CD4-positive, alpha-beta memory T cell (primary cell): ENCODE data around the gene KRTAP9-7. TPM values are rescaled to one million over a fixed set of nuclear protein-coding genes. Genes with fewer than 3 reads are reported as not detected.

ENCODE experiments used
- CTCF ChIA-PET: fragments of 350-600 bp; sonication (Branson Sonifier 250); formaldehyde crosslinking; loops from one replicate; lab custom pipeline; 2021; ENCODE audit warnings: inconsistent platforms; ENCODE audit not compliant: partially characterized antibody; lab: Charles Lee
- POLR2A ChIA-PET: fragments of 350-600 bp; sonication (Branson Sonifier 250); formaldehyde crosslinking; loops from one replicate; lab custom pipeline; 2021; ENCODE audit not compliant: partially characterized antibody; lab: Charles Lee
- DNase-seq, 5 donors: peaks; one replicate each; pipeline versions ENCODE4 v3.0.0 to v3.0.0-alpha.2; 2020 to 2022; ENCODE audit warnings: mixed read lengths in 1 of 5
- H3K27ac ChIP-seq: one replicate; pipeline ENCODE4 v1.7.0; 2013; ENCODE audit warnings: low read depth, low read length
- H3K27me3 ChIP-seq: 2 replicates; pipeline ENCODE4 v1.7.0; 2013; ENCODE audit warnings: mild to moderate bottlenecking, low read length, moderate library complexity; ENCODE audit not compliant: insufficient read depth
- H3K36me3 ChIP-seq: 2 replicates; pipeline ENCODE4 v1.7.0; 2013; ENCODE audit warnings: mild to moderate bottlenecking, low read length, moderate library complexity; ENCODE audit not compliant: insufficient read depth
- H3K4me1 ChIP-seq: 2 replicates; pipeline ENCODE4 v1.7.0; 2013; ENCODE audit warnings: mild to moderate bottlenecking, low read length, moderate library complexity; ENCODE audit not compliant: insufficient read depth
- H3K4me3 ChIP-seq, 2 donors: one replicate each; pipeline ENCODE4 v1.7.0; 2013; ENCODE audit warnings: low read length in 2 of 2, mild to moderate bottlenecking in 1 of 2
- H3K9me3 ChIP-seq, 2 donors: one replicate each; pipeline ENCODE4 v1.7.0; 2013; ENCODE audit warnings: low read length in 2 of 2, control low read depth in 1 of 2; ENCODE audit not compliant: control insufficient read depth in 1 of 2
- H3K27ac Mint-ChIP-seq, 7 donors: one replicate each; pipeline ENCODE4 v1.8.0; 2020 to 2021; ENCODE audit warnings: mixed read lengths in 7 of 7, mild to moderate bottlenecking in 6 of 7, inconsistent platforms in 3 of 7, moderate library complexity in 3 of 7
- H3K27me3 Mint-ChIP-seq, 2 donors: one replicate each; pipeline ENCODE4 v1.8.0; 2020 to 2021; ENCODE audit warnings: mixed read lengths in 2 of 2
- H3K36me3 Mint-ChIP-seq, 2 donors: one replicate each; pipeline ENCODE4 v1.8.0; 2020 to 2021; ENCODE audit warnings: mixed read lengths in 2 of 2, inconsistent platforms in 1 of 2, mild to moderate bottlenecking in 1 of 2
- H3K4me1 Mint-ChIP-seq, 4 donors: one replicate each; pipeline ENCODE4 v1.8.0; 2020 to 2021; ENCODE audit warnings: mixed read lengths in 4 of 4, mild to moderate bottlenecking in 1 of 4
- H3K4me3 Mint-ChIP-seq, 8 donors: one replicate each; pipeline ENCODE4 v1.8.0; 2020 to 2021; ENCODE audit warnings: mixed read lengths in 8 of 8, mild to moderate bottlenecking in 7 of 8, moderate library complexity in 6 of 8, inconsistent platforms in 3 of 8
- H3K9me3 Mint-ChIP-seq, 8 donors: one replicate each; pipeline ENCODE4 v1.8.0; 2020 to 2021; ENCODE audit warnings: mixed read lengths in 8 of 8, mild to moderate bottlenecking in 5 of 8, inconsistent platforms in 3 of 8, moderate library complexity in 1 of 8
- intact Hi-C: fragments of 100-400 bp; cut with micrococcal nuclease; formaldehyde crosslinking; loops from one replicate; pipeline ENCODE4 v1.15.1; 2023
- polyA plus RNA-seq, 2 donors: library from polyadenylated mRNA; unstranded; fragments of 300-500 nt; fragmentation: Illumina TruSeq; gene quantifications; one replicate each; pipeline ENCODE4 v1.2.3, GENCODE V29; 2021
- total RNA-seq, 2 experiments: library from RNA; stranded (reverse); gene quantifications; one replicate each; pipeline ENCODE4 v1.2.3, GENCODE V29; 2021

KRTAP9-7 gene
- total and polyA plus RNA-seq, 4 experiments from 2014 or later, result not detected

DNA sequence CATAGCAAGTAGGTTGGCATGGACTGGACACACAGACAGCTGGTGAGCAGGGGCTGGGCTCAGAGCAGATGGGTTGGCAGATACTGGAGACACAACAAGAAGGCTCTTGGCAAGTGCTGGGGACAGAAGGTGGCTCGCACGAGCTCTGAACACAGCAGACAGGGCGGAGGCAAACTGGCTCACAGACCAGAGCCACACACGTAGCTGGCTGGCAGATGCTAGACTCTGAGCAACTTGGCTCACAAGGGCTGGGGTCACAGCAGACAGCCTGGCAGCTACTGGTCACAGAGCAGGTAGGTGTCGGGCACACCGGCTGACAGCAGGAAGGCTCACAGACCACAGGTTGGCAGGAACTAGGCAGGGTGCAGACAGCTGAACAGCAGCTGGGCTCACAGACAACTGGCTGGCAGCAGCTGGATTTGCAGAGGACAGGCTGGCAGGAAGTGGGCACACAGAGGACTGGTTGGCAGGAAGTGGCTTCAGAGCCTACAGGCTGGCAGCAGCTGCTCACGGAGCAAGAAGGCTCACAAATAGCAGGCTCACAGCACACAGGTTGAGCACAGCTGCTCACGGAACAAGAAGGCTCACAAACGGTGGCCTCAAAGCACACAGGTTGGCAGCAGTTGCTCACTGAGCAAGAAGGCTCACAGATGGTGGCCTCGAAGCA lies 32.9 kb downstream of the KRTAP9-7 start:
- no peaks in the 10 kb centered on the region for H3K9me3 ChIP-seq
- Mint-ChIP-seq H3K4me3 (peak overlapping the region; percentile 65 to 82 (median 78)), H3K36me3 (no peaks in the 10 kb centered on the region), H3K4me1 (peaks cover 54 to 63% (median 58%) of the 10 kb centered on the region in 4 donors), H3K27me3 (no peaks in the 10 kb centered on the region), H3K27ac (peak overlapping the region; percentile 96 to 98 (median 97)), H3K9me3 (no peaks in the 10 kb centered on the region)
- peaks cover 59% of the 10 kb centered on the region for H3K4me1 ChIP-seq
- POLR2A ChIA-PET, result interaction anchor here (0.7 to 3.1 kb wide), 26 partner anchors 9 to 388 kb away, joined by 3 to 75 read pairs (median 4); partner anchors contain the start of genes EIF1 and KRTAP4-6
- H3K4me3 ChIP-seq, result peak overlapping the region in 1 of 2 donors; percentile 41
- H3K27me3 ChIP-seq, result no peaks in the 10 kb centered on the region
- peak; percentile 88 to 95 (median 92) for DNase-seq
- H3K27ac ChIP-seq, result peak overlapping the region; percentile 62
- H3K36me3 ChIP-seq, result no peaks in the 10 kb centered on the region
- intact Hi-C loops, result loop anchor here (1.0 to 5.0 kb wide), 3 partner anchors 31 to 181 kb away; no protein-coding TSS in a partner anchor
- CTCF ChIA-PET, result interaction anchor here (0.8 to 3.4 kb wide), 12 partner anchors 8 to 399 kb away, joined by 3 to 55 read pairs (median 4); partner anchors contain the start of gene EIF1

DNA sequence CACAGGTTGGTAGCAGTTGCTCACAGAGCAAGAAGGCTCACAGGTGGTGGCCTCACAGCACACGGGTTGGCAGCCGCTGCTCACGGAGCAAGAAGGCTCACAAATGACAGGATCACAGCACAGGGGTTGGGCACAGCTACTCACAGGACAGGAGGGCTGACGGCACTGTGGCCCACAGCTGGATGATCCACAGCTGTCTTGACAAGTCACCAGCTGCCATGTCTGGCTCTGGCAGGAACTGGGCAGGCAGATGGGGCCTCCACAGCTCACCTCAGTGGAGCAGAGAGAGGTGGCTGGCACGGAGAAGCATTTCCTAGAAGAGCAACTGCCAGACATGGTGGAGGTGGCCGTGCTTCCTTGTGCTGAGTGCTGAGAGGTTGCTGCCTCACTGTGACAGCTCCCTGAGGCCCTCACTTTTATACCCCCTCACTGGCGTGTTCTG lies 33.4 kb downstream of the KRTAP9-7 start, which contains the start of gene KRTAP16-1:
TSS of gene KRTAP16-1 (minus strand) at position 392 of the 442 bp plus-strand sequence. CDS start at position 336, 56 bp downstream.
- ChIA-PET CTCF (interaction anchor here (0.8 to 3.4 kb wide), 12 partner anchors 8 to 399 kb away, joined by 3 to 55 read pairs (median 4); partner anchors contain the start of gene EIF1), POLR2A (interaction anchor here (0.6 to 3.1 kb wide), 27 partner anchors 12 to 387 kb away, joined by 3 to 75 read pairs (median 4); partner anchors contain the start of genes EIF1 and KRTAP4-6)
- peak within 1 kb of the TSS; percentile 62 for H3K27ac ChIP-seq
- DNase-seq, result peak in 1 of 5 donors; percentile 84
- H3K27me3 ChIP-seq, result no peaks in the 10 kb centered on the region
- intact Hi-C loops, result loop anchor here (1.0 to 5.0 kb wide), 3 partner anchors 30 to 182 kb away; no protein-coding TSS in a partner anchor
- Mint-ChIP-seq H3K36me3 (no peaks in the 10 kb centered on the region), H3K4me3 (peak within 1 kb of the TSS; percentile 65 to 82 (median 78)), H3K27ac (peak within 1 kb of the TSS; percentile 96 to 98 (median 97)), H3K4me1 (peaks cover 55 to 63% (median 58%) of the 10 kb centered on the region in 4 donors), H3K27me3 (no peaks in the 10 kb centered on the region), H3K9me3 (no peaks in the 10 kb centered on the region)
- no peaks in the 10 kb centered on the region for H3K9me3 ChIP-seq
- peaks cover 59% of the 10 kb centered on the region for H3K4me1 ChIP-seq
- H3K4me3 ChIP-seq, result peak within 1 kb of the TSS; percentile 5 to 41
- no peaks in the 10 kb centered on the region for H3K36me3 ChIP-seq

DNA sequence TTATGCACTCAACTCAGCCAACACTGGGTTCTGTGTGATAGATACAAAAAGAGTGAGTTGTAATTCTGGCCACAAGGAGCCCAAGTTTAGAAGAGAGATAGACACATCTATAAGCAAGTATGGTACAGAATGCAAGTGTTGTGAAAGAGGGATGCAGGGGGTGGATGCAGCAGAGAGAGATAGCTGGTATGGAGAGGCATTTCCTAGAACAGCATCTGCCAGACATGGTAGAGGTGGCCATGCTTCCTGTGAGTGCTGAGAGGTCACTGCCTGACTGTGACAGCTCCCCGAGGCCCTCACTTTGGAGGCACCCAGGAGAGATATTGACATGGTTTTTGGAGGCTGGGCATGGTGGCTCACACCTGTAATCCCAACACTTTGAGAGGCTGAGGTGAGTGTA lies 35.6 kb downstream of the KRTAP9-7 start:
- H3K9me3 ChIP-seq, result no peaks in the 10 kb centered on the region
- H3K36me3 ChIP-seq, result no peaks in the 10 kb centered on the region
- no peaks in the 10 kb centered on the region for H3K27me3 ChIP-seq
- no peak overlapping the region for H3K4me3 ChIP-seq
- H3K27ac ChIP-seq, result no peak overlapping the region
- H3K4me3 Mint-ChIP-seq, result peak overlapping the region in 2 of 8 donors; percentile 31 to 60
- H3K27ac Mint-ChIP-seq, result peak overlapping the region in 6 of 7 donors; percentile 6 to 98 (median 93)
- H3K9me3 Mint-ChIP-seq, result no peaks in the 10 kb centered on the region
- CTCF ChIA-PET, result interaction anchor here (4.0 kb wide), 1 partner anchor 11 kb away, joined by 26 read pairs; no protein-coding TSS in a partner anchor
- DNase-seq, result no peak
- peaks cover 56% of the 10 kb centered on the region for H3K4me1 ChIP-seq
- peaks cover 45 to 68% (median 54%) of the 10 kb centered on the region in 4 donors for H3K4me1 Mint-ChIP-seq
- H3K36me3 Mint-ChIP-seq, result no peaks in the 10 kb centered on the region
- H3K27me3 Mint-ChIP-seq, result no peaks in the 10 kb centered on the region
- POLR2A ChIA-PET, result no interaction called here
- intact Hi-C loops, result no loop called here

DNA sequence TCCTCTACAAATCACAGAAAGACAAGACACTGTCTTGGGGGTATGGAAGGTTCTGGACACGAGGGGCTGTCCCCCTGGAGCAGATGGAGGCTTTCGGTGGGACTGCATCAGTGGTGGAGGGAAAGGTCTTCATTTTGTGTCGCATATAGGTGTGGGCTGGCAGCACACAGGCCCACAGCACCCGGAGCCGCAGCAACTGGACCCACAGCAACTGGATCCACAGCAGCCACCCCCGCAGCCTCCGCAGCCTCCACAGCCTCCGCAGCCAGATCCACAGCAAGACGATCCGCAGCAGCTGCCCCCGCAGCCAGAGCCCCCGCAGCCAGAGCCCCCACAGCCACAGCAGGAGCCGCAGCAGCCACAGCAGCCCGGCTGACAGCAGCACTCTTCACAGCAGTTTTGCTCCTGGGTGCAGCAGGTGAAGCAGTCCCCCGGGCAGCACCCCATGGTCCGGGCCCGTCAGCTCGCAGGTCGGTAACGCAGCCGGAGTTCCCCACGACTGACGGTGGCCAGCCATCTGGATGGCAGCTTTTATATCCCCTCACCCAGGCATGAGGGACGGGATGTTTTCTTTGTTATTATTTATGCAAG lies 39.8 kb downstream of the KRTAP9-7 start, which contains the start of gene KRTAP17-1:
TSS of gene KRTAP17-1 (minus strand) at position 507 of the 591 bp plus-strand sequence. CDS start at position 447, 60 bp downstream.
- DNase-seq, result no peak
- Histone ChIP-seq H3K36me3 (no peaks in the 10 kb centered on the region), H3K27me3 (no peaks in the 10 kb centered on the region), H3K27ac (no peak within 1 kb of the TSS), H3K4me3 (no peak within 1 kb of the TSS), H3K9me3 (no peaks in the 10 kb centered on the region), H3K4me1 (peaks cover 15% of the 10 kb centered on the region)
- CTCF ChIA-PET, result interaction anchor here (1.2 kb wide), 1 partner anchor 26 kb away, joined by 3 read pairs; no protein-coding TSS in a partner anchor
- H3K27me3 Mint-ChIP-seq, result no peaks in the 10 kb centered on the region
- H3K27ac Mint-ChIP-seq, result peak within 1 kb of the TSS in 2 of 7 donors; percentile 12 to 57
- no peak within 1 kb of the TSS for H3K4me3 Mint-ChIP-seq
- H3K36me3 Mint-ChIP-seq, result peaks cover 2 to 3% of the 10 kb centered on the region in 2 donors
- H3K9me3 Mint-ChIP-seq, result peaks cover 0 to 14% (median 6%) of the 10 kb centered on the region in 8 donors
- POLR2A ChIA-PET, result no interaction called here
- intact Hi-C loops, result no loop called here
- H3K4me1 Mint-ChIP-seq, result peaks cover 11 to 26% (median 16%) of the 10 kb centered on the region in 4 donors

DNA sequence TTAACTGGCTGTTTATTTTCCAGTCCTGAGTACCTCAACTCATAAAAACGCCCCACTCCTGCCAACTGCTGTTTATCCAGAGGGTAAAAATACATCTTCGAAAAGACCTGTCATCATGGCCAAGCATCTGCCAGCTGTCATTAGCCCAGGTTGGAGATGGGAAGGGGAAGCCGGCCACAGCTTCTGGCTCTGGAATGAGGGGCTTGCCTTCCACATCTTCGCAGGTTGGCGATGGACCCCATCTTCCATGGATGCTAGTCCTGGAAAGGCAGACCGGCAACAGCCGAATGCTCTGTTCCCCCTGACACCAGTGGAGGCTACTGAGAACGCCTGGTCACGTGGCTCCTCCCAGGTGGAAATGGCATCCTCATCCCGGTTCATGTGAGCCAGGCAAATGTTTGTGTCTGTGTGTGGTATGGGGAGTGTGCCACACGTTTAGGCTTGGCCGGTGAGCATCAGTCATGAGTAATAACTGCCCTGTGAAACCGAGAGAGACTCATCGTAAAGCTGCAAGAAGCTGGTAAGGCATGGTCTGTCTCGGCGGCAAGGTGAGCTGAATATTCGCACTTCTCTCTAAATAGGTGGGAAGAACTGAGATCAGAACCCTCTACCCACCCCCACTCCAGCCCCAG lies 40.4 kb downstream of the KRTAP9-7 start:
- Histone ChIP-seq H3K36me3 (no peaks in the 10 kb centered on the region), H3K4me3 (no peak overlapping the region), H3K27me3 (no peaks in the 10 kb centered on the region), H3K9me3 (no peaks in the 10 kb centered on the region), H3K27ac (no peak overlapping the region), H3K4me1 (peaks cover 8% of the 10 kb centered on the region)
- DNase-seq, result no peak
- Mint-ChIP-seq H3K4me1 (peaks cover 8 to 23% (median 14%) of the 10 kb centered on the region in 4 donors), H3K4me3 (no peak overlapping the region), H3K9me3 (peaks cover 0 to 19% (median 6%) of the 10 kb centered on the region in 8 donors), H3K36me3 (peaks cover 2 to 3% of the 10 kb centered on the region in 2 donors), H3K27ac (peak overlapping the region in 2 of 7 donors; percentile 12 to 57), H3K27me3 (no peaks in the 10 kb centered on the region)
- intact Hi-C loops, result no loop called here
- CTCF ChIA-PET, result interaction anchor here (1.2 kb wide), 1 partner anchor 26 kb away, joined by 3 read pairs; no protein-coding TSS in a partner anchor
- POLR2A ChIA-PET, result no interaction called here

DNA sequence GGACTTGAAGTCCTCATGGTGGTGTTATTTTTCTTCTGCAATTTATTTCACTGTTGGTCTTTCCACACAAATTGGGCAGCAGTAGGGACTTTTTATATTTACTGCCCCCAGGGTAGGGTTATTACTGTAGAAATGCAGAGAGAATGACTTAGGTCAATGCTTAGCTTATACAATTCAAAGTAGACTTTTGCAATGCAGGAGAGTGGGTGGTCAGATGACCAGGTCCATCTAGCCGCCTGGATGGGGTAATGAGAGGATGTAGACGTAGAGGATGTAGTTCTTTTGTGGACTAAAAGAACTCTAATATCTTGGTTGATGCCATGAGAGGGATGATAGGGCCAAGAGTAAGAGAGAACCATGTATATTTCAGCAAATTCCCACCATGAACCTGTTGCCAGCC lies 42.7 kb downstream of the KRTAP9-7 start:
- H3K9me3 Mint-ChIP-seq, result peaks cover 0 to 20% (median 6%) of the 10 kb centered on the region in 8 donors
- ChIA-PET POLR2A (interaction anchor here (6.7 kb wide), 1 partner anchor 10 kb away, joined by 59 read pairs; the partner anchor contains the start of gene KRTAP16-1), CTCF (interaction anchor here (0.6 kb wide), 1 partner anchor 198 kb away, joined by 3 read pairs; no protein-coding TSS in a partner anchor)

More for the DNA sequence above, 42.7 kb downstream of the KRTAP9-7 start:
- Histone ChIP-seq H3K27me3 (no peaks in the 10 kb centered on the region), H3K27ac (no peak overlapping the region), H3K4me1 (peaks cover 15% of the 10 kb centered on the region), H3K36me3 (no peaks in the 10 kb centered on the region), H3K4me3 (no peak overlapping the region), H3K9me3 (no peaks in the 10 kb centered on the region)
- intact Hi-C loops, result no loop called here
- no peak for DNase-seq
- peaks cover 8 to 27% (median 17%) of the 10 kb centered on the region in 4 donors for H3K4me1 Mint-ChIP-seq
- peaks cover 2 to 3% of the 10 kb centered on the region in 2 donors for H3K36me3 Mint-ChIP-seq
- peak overlapping the region in 1 of 7 donors; percentile 55 for H3K27ac Mint-ChIP-seq
- H3K27me3 Mint-ChIP-seq, result no peaks in the 10 kb centered on the region
- H3K4me3 Mint-ChIP-seq, result no peak overlapping the region
